ENCODE measurements around the gene RNF224. TPM values are rescaled to one million over a fixed set of nuclear protein-coding genes. Genes with fewer than 3 reads are reported as not detected.
"Not testable (repeated sequence)": the region's sequence is repeated elsewhere in the genome, so short reads cannot be mapped to it uniquely, and the experiment has no call there.

Gene RNF224
- total RNA-seq, 2 experiments from 2014 or later: not detected

- peaks cover 7% of the 10 kb centered on the region for H3K4me1 Mint-ChIP-seq
- no peaks in the 10 kb centered on the region for H3K9me3 Mint-ChIP-seq
- H3K4me3 Mint-ChIP-seq: peak within 1 kb of the TSS; percentile 87
- peak within 1 kb of the TSS; percentile 77 for H3K27ac Mint-ChIP-seq
- DNase-seq: peak; percentile 98
- peaks cover 8% of the 10 kb centered on the region for H3K36me3 Mint-ChIP-seq
- no peaks in the 10 kb centered on the region for H3K27me3 Mint-ChIP-seq
These were observed 27.5 kb downstream of the RNF224 start, which contains the start of gene NELFB for GRCh38 chr9:137254624-137255447. NELFB (plus strand) TSS chr9:137255327.

GRCh38 chr9:137255448-137256114, 28.3 kb downstream of the RNF224 start:
- Mint-ChIP-seq H3K4me1 (peaks cover 7% of the 10 kb centered on the region), H3K4me3 (peak overlapping the region; percentile 87), H3K9me3 (no peaks in the 10 kb centered on the region), H3K36me3 (peaks cover 8% of the 10 kb centered on the region), H3K27ac (peak overlapping the region; percentile 77), H3K27me3 (no peaks in the 10 kb centered on the region)
- DNase-seq: peak; percentile 56

- peaks cover 8% of the 10 kb centered on the region for H3K36me3 Mint-ChIP-seq
- H3K27ac Mint-ChIP-seq: no peak overlapping the region
These were observed 29.1 kb downstream of the RNF224 start for GRCh38 chr9:137256362-137256761.

DNA sequence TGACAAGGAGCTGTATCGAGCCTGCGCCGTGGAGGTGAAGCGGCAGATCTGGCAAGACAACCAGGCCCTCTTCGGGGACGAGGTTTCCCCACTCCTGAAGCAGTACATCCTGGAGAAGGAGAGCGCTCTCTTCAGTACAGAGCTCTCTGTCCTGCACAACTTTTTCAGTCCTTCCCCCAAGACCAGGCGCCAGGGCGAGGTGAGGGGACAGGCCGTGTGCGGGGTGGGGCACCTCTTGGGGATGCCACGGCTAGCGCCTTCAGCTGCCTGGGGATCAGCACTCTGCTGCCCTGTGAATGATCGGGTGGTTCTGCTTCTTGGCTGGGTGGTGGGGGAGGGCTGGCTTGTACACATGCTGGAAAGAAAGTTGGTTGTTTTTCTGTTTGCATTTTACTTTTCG, 29.6 kb downstream of the RNF224 start:
- H3K36me3 Mint-ChIP-seq: peaks cover 12% of the 10 kb centered on the region
- no peaks in the 10 kb centered on the region for H3K27me3 Mint-ChIP-seq
- H3K4me3 Mint-ChIP-seq: peak overlapping the region; percentile 87
- no peak for DNase-seq
- H3K4me1 Mint-ChIP-seq: peaks cover 7% of the 10 kb centered on the region
- H3K9me3 Mint-ChIP-seq: no peaks in the 10 kb centered on the region
- H3K27ac Mint-ChIP-seq: no peak overlapping the region

More at GRCh38 chr9:137256362-137256761, 29.1 kb downstream of the RNF224 start:
- no peaks in the 10 kb centered on the region for H3K27me3 Mint-ChIP-seq
- H3K4me1 Mint-ChIP-seq: peaks cover 7% of the 10 kb centered on the region
- no peaks in the 10 kb centered on the region for H3K9me3 Mint-ChIP-seq
- no peak for DNase-seq
- H3K4me3 Mint-ChIP-seq: peak overlapping the region; percentile 87

DNA sequence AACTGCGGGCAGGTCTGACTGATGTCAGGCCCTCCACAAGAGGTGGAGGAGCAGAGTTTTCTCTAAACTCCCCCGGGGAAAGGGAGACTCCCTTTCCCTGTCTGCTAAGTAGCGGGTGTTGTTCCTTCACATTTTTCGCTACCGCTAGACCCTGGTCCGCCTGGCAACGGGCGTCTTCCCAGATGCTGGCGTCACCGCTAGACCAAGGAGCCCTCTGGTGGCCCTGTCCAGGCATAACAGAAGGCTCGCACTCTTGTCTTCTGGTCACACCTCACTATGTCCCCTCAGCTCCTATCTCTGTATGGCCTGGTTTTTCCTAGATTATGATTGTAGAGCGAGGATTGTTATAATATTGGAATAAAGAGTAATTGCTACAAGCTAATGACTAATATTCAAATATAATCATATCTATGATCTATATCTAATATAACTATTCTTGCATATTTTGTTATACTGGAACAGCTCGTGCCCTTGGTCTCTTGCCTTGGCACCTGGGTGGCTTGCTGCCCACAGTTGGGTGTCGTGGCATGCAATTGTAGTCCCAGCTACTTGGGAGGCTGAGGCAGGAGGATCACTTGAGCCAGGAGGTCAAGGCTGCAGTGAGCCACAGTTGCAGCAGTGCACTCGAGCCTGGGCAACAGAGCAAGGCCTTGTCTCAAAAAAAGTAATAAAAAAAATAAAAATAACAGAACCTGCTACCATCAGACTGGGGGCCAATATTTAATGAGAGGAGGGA, 35.0 kb downstream of the RNF224 start:
- not testable (repeated sequence) for H3K4me1 Mint-ChIP-seq, H3K9me3 Mint-ChIP-seq, H3K27me3 Mint-ChIP-seq, DNase-seq, H3K4me3 Mint-ChIP-seq, H3K27ac Mint-ChIP-seq
- peaks cover 18% of the 10 kb centered on the region for H3K36me3 Mint-ChIP-seq

GRCh38 chr9:137262909-137263285, 35.6 kb downstream of the RNF224 start:
- Mint-ChIP-seq H3K27me3 (no peaks in the 10 kb centered on the region), H3K4me3 (no peak overlapping the region), H3K4me1 (no peaks in the 10 kb centered on the region), H3K27ac (no peak overlapping the region), H3K9me3 (no peaks in the 10 kb centered on the region), H3K36me3 (peaks cover 24% of the 10 kb centered on the region)
- no peak for DNase-seq

DNA sequence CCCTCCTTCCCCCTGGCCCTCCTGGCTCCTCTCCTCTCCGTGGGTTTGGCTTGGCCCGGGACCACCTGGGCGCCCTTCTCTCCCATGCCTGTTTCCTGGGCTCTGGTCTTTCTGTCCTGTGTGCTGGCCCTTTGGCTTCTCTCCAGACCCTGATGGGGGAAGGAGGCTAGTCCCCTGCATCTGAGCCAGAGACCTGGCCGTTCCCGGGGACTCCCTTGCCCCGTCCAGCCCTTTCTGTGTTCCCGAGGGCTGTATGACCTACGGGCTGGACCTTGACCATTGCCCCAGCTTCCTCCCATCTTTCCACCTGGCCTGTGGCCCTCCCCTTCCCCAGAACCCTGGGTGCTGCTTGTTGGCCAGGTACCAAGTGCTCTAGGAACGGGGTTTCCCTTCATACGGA, 36.2 kb downstream of the RNF224 start:
- no peak for DNase-seq
- H3K27me3 Mint-ChIP-seq: no peaks in the 10 kb centered on the region
- H3K27ac Mint-ChIP-seq: no peak overlapping the region
- peaks cover 27% of the 10 kb centered on the region for H3K36me3 Mint-ChIP-seq
- H3K9me3 Mint-ChIP-seq: no peaks in the 10 kb centered on the region
- no peaks in the 10 kb centered on the region for H3K4me1 Mint-ChIP-seq
- H3K4me3 Mint-ChIP-seq: no peak overlapping the region

GRCh38 chr9:137264067-137264466, 36.8 kb downstream of the RNF224 start:
- Mint-ChIP-seq H3K27ac (no peak overlapping the region), H3K4me1 (no peaks in the 10 kb centered on the region), H3K27me3 (no peaks in the 10 kb centered on the region), H3K36me3 (peaks cover 27% of the 10 kb centered on the region), H3K4me3 (no peak overlapping the region), H3K9me3 (no peaks in the 10 kb centered on the region)
- no peak for DNase-seq

- H3K9me3 Mint-ChIP-seq: no peaks in the 10 kb centered on the region
- H3K4me1 Mint-ChIP-seq: no peaks in the 10 kb centered on the region
- H3K4me3 Mint-ChIP-seq: no peak overlapping the region
- peaks cover 32% of the 10 kb centered on the region for H3K36me3 Mint-ChIP-seq
- no peaks in the 10 kb centered on the region for H3K27me3 Mint-ChIP-seq
- DNase-seq: no peak
- no peak overlapping the region for H3K27ac Mint-ChIP-seq
These were observed 38.3 kb downstream of the RNF224 start for GRCh38 chr9:137265496-137266161.

GRCh38 chr9:137266162-137266527, 38.8 kb downstream of the RNF224 start:
- H3K36me3 Mint-ChIP-seq: peaks cover 32% of the 10 kb centered on the region
- no peak for DNase-seq
- H3K9me3 Mint-ChIP-seq: no peaks in the 10 kb centered on the region
- no peak overlapping the region for H3K4me3 Mint-ChIP-seq
- H3K27ac Mint-ChIP-seq: no peak overlapping the region
- peaks cover under 1% of the 10 kb centered on the region for H3K4me1 Mint-ChIP-seq
- no peaks in the 10 kb centered on the region for H3K27me3 Mint-ChIP-seq

DNA sequence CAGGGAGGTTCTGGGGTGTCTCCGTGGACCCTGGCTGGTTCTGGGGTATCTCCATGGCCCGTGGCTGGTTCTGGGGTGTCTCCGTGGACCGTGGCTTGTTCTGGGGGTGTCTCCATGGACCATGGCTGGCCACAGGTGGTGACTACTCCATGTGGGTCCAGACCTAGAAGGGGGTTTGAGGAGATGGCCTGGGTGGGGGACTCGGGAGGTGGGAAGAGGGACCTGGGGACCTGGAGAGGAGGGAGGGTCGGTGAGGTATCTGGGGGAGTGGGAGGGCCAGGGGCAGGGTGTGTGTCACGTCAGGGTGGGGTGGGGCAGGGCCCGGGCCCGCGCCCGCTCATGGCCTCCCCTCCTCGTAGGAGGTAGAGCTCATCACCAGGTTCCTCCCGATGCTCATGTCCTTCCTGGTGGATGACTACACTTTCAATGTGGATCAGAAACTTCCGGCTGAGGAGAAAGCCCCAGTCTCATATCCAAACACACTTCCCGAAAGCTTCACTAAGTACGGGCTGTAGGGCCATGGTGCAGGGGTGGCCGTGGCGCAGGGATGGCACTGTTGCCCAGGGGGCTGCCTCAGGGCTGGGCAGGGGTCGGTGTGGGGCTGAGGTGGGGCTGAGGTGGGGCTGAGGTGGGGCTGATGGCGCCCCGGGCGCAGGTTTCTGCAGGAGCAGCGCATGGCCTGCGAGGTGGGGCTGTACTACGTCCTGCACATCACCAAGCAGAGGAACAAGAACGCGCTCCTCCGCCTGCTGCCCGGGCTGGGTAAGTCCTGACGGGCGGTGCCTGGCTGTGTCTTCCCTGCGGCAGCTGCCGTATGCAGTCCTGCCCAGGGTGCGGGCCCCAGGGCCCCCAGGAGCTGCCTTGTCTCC, 39.5 kb downstream of the RNF224 start:
- no peak for DNase-seq
- no peaks in the 10 kb centered on the region for H3K9me3 Mint-ChIP-seq
- no peak overlapping the region for H3K27ac Mint-ChIP-seq
- H3K36me3 Mint-ChIP-seq: peaks cover 32% of the 10 kb centered on the region
- H3K27me3 Mint-ChIP-seq: no peaks in the 10 kb centered on the region
- H3K4me3 Mint-ChIP-seq: no peak overlapping the region
- H3K4me1 Mint-ChIP-seq: peaks cover 5% of the 10 kb centered on the region

GRCh38 chr9:137267933-137268355, 40.6 kb downstream of the RNF224 start:
- H3K27me3 Mint-ChIP-seq: no peaks in the 10 kb centered on the region
- H3K4me1 Mint-ChIP-seq: peaks cover 5% of the 10 kb centered on the region
- no peak overlapping the region for H3K27ac Mint-ChIP-seq
- H3K4me3 Mint-ChIP-seq: no peak overlapping the region
- no peaks in the 10 kb centered on the region for H3K9me3 Mint-ChIP-seq
- H3K36me3 Mint-ChIP-seq: peaks cover 31% of the 10 kb centered on the region
- no peak for DNase-seq

GRCh38 chr9:137268538-137269201, 41.4 kb downstream of the RNF224 start:
- H3K4me3 Mint-ChIP-seq: no peak overlapping the region
- no peaks in the 10 kb centered on the region for H3K27me3 Mint-ChIP-seq
- no peaks in the 10 kb centered on the region for H3K9me3 Mint-ChIP-seq
- no peak for DNase-seq
- no peak overlapping the region for H3K27ac Mint-ChIP-seq
- peaks cover 28% of the 10 kb centered on the region for H3K36me3 Mint-ChIP-seq
- H3K4me1 Mint-ChIP-seq: peaks cover 5% of the 10 kb centered on the region
